Caco-2 (cell line): ENCODE measurements around the gene UBL7. TPM values are rescaled to one million over a fixed set of nuclear protein-coding genes. Genes with fewer than 3 reads are reported as not detected.

Source experiments
- BruUV-seq: library from RNA; stranded (reverse); fragments of 400-500 nt; replicated peaks from 2 replicates; lab custom pipeline; 2021; lab: Mats Ljungman, UMichigan
- CTCF ChIA-PET: fragments of 300-600 bp; sonication (Branson Sonifier 250); formaldehyde crosslinking; loops from one replicate; lab custom pipeline; 2022; ENCODE audit warnings: antibody characterized with exemption; lab: Charles Lee
- POLR2A ChIA-PET: fragments of 300-600 bp; sonication (Branson Sonifier 250); formaldehyde crosslinking; loops from one replicate; lab custom pipeline; 2022; ENCODE audit warnings: antibody characterized with exemption; lab: Charles Lee
- DNase-seq, 2 experiments: peaks; one replicate each; pipeline versions ENCODE4 v3.0.0 to v3.0.0-alpha.2; 2020 to 2022
- H3K27me3 ChIP-seq: replicated peaks from 2 replicates; pipeline ENCODE4 v1.6.0; 2011; ENCODE audit warnings: low read length; ENCODE audit not compliant: control insufficient read depth, insufficient read depth
- H3K36me3 ChIP-seq: 2 replicates; pipeline ENCODE4 v1.5.1; 2011; ENCODE audit warnings: low read length; ENCODE audit not compliant: control insufficient read depth, insufficient read depth
- H3K4me1 ChIP-seq: fragments of 250-450 bp; sonication (Bioruptor Pico); 2 replicates; pipeline ENCODE4 v1.5.1; 2020; ENCODE audit warnings: mild to moderate bottlenecking
- H3K4me3 ChIP-seq: 2 replicates; pipeline ENCODE4 v1.5.1; 2011; ENCODE audit warnings: low read depth, mild to moderate bottlenecking, control low read depth, low read length
- H3K9me3 ChIP-seq: fragments of 250-450 bp; sonication (Bioruptor Pico); 2 replicates; pipeline ENCODE4 v1.5.1; 2020; ENCODE audit warnings: mild to moderate bottlenecking, moderate library complexity
- H3K27ac Mint-ChIP-seq: one replicate; pipeline ENCODE4 v1.8.0; 2022; ENCODE audit warnings: mixed read lengths; ENCODE audit not compliant: unreplicated experiment
- H3K27me3 Mint-ChIP-seq: one replicate; pipeline ENCODE4 v1.8.0; 2022; ENCODE audit warnings: mixed read lengths; ENCODE audit not compliant: insufficient read depth, unreplicated experiment
- H3K36me3 Mint-ChIP-seq: one replicate; pipeline ENCODE4 v1.8.0; 2022; ENCODE audit warnings: mild to moderate bottlenecking, mixed read lengths; ENCODE audit not compliant: insufficient read depth, unreplicated experiment
- H3K4me1 Mint-ChIP-seq: one replicate; pipeline ENCODE4 v1.8.0; 2022; ENCODE audit warnings: low read depth, mixed read lengths; ENCODE audit not compliant: unreplicated experiment
- H3K4me3 Mint-ChIP-seq: one replicate; pipeline ENCODE4 v1.8.0; 2022; ENCODE audit warnings: mild to moderate bottlenecking, moderate library complexity, mixed read lengths; ENCODE audit not compliant: unreplicated experiment
- H3K9me3 Mint-ChIP-seq: one replicate; pipeline ENCODE4 v1.8.0; 2022; ENCODE audit warnings: mixed read lengths; ENCODE audit not compliant: unreplicated experiment
- intact Hi-C: fragments of 100-400 bp; cut with micrococcal nuclease; formaldehyde crosslinking; loops from one replicate; pipeline ENCODE4 v1.10.0; 2022; ENCODE audit not compliant: unreplicated experiment
- total RNA-seq: library from RNA; stranded (reverse); gene quantifications from 2 replicates; pipeline ENCODE4 v1.2.3, GENCODE V29; 2022
- TF ChIP-seq, protein P1 (sequence below), 2 experiments: fragments of 200-600 bp in 1 of 2; IDR thresholded peaks; 1 replicate in 1 of 2; 2 replicates in 1 of 2; pipeline versions ENCODE4 v1.5.1 to v1.8.0; 2011 to 2022; ENCODE audit warnings: antibody characterized with exemption in 1 of 2, control low read depth in 1 of 2, inconsistent platforms in 1 of 2, low read depth in 1 of 2, low read length in 1 of 2, mild to moderate bottlenecking in 1 of 2, moderate library complexity in 1 of 2; ENCODE audit not compliant: insufficient read depth in 1 of 2, severe bottlenecking in 1 of 2, unreplicated experiment in 1 of 2

The UBL7 gene
- total RNA-seq, 1 experiment from 2014 or later, result 34.4 TPM

DNA sequence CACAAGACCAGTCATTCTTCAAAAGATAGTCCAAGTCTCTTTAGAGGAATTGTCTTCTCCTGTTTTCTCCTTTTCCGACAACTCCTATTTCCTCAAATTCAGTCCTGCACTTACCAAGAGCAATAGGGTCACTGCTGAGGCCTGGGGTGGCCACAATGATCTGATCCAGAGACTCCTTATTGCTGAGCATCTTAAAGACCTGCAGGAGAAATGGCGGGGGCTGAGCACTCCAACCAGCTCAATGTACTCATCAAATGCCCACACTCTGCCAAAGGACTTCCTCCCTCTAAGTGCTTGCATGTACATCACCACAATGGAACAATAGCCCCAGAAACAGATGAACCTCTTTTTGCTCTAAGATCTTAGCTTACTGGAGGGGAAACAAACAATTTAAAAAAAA is 9.6 kb downstream of the UBL7 start:
- Mint-ChIP-seq H3K4me1 (peaks cover 9% of the 10 kb centered on the region), H3K36me3 (peaks cover 30% of the 10 kb centered on the region), H3K9me3 (no peaks in the 10 kb centered on the region), H3K27me3 (no peaks in the 10 kb centered on the region), H3K4me3 (no peak overlapping the region), H3K27ac (no peak overlapping the region)
- CTCF ChIA-PET, result interaction anchor here (0.7 kb wide), 1 partner anchor 8 kb away, joined by 5 read pairs; no protein-coding TSS in a partner anchor
- Histone ChIP-seq H3K9me3 (no peaks in the 10 kb centered on the region), H3K4me3 (no peak overlapping the region), H3K27me3 (no peaks in the 10 kb centered on the region), H3K36me3 (no peaks in the 10 kb centered on the region), H3K4me1 (peaks cover 14% of the 10 kb centered on the region)
- no TSS peak for BruUV-seq
- POLR2A ChIA-PET, result interaction anchor here (1.5 kb wide), 1 partner anchor 10 kb away, joined by 4 read pairs; the partner anchor contains the start of gene UBL7
- TF ChIP-seq, protein P1, sequence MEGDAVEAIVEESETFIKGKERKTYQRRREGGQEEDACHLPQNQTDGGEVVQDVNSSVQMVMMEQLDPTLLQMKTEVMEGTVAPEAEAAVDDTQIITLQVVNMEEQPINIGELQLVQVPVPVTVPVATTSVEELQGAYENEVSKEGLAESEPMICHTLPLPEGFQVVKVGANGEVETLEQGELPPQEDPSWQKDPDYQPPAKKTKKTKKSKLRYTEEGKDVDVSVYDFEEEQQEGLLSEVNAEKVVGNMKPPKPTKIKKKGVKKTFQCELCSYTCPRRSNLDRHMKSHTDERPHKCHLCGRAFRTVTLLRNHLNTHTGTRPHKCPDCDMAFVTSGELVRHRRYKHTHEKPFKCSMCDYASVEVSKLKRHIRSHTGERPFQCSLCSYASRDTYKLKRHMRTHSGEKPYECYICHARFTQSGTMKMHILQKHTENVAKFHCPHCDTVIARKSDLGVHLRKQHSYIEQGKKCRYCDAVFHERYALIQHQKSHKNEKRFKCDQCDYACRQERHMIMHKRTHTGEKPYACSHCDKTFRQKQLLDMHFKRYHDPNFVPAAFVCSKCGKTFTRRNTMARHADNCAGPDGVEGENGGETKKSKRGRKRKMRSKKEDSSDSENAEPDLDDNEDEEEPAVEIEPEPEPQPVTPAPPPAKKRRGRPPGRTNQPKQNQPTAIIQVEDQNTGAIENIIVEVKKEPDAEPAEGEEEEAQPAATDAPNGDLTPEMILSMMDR (IDR thresholded peaks at IDR 0.05; ENCODE audit: insufficient read depth in 1 of 2, low read depth in 1 of 2, low read length in 1 of 2, severe bottlenecking in 1 of 2, unreplicated experiment in 1 of 2), result no peak
- intact Hi-C loops, result no loop called here
- no peak for DNase-seq

DNA sequence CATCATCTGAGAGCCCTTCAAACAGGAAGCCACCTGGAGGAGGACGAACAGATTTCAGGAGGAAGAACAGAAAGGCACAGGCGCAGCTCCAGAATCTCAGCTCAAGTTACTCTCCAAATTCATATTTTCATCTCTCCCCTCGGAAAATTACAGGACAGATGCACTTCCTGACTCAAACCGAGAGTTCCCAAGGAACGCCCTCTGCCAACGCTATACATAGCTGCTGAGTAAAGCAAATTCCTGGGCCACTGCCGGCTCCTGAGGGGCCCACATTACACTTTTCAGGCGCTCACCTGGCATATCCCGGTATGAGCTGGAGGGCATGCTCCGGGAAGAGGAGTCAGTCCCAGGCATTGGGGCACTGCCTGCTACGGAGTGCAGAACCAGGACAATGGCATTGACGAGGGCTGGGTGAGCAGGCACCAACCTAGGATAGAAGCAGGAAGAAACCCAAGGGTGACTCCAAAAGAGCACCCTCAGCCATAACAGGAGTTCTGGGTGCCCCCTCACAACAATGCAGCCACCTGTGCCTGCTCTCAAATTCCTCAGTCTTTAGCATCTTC is 11.2 kb downstream of the UBL7 start:
- POLR2A ChIA-PET, result no interaction called here
- Mint-ChIP-seq H3K4me1 (peaks cover 24% of the 10 kb centered on the region), H3K27me3 (no peaks in the 10 kb centered on the region), H3K27ac (peak overlapping the region; percentile 25), H3K36me3 (peaks cover 17% of the 10 kb centered on the region), H3K4me3 (no peak overlapping the region), H3K9me3 (no peaks in the 10 kb centered on the region)
- no peaks in the 10 kb centered on the region for H3K36me3 ChIP-seq
- no peak for DNase-seq
- TF ChIP-seq, protein P1 (IDR thresholded peaks at IDR 0.05; ENCODE audit: insufficient read depth in 1 of 2, low read depth in 1 of 2, low read length in 1 of 2, severe bottlenecking in 1 of 2, unreplicated experiment in 1 of 2), result no peak
- no peaks in the 10 kb centered on the region for H3K9me3 ChIP-seq
- H3K4me3 ChIP-seq, result no peak overlapping the region
- no TSS peak for BruUV-seq
- intact Hi-C loops, result no loop called here
- H3K4me1 ChIP-seq, result peaks cover 30% of the 10 kb centered on the region
- CTCF ChIA-PET, result interaction anchor here (0.6 kb wide), 1 partner anchor 12 kb away, joined by 3 read pairs; the partner anchor contains the start of gene UBL7
- H3K27me3 ChIP-seq, result no peaks in the 10 kb centered on the region

DNA sequence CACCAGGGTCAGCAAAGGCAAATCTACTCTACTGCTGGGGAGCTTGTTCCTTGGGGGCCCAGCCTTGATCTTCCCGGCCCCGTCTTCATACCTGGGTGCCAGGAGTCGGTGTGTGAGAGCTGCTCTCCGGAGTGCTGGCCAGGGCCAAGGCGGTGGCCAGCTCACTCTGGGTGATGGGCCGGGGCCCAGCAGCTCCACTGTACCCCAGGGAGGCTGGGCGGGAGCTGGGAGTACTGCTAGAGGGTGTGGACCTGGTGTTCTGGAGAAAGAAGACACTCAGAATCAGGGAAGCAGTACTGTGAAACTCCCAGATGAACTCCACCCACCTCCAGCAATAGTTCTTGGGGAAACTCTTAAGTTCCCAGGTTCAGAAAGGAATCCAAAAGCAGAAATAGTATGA is 11.9 kb downstream of the UBL7 start:
- ChIA-PET POLR2A (no interaction called here), CTCF (interaction anchor here (0.8 kb wide), 1 partner anchor 11 kb away, joined by 3 read pairs; no protein-coding TSS in a partner anchor)
- H3K4me1 Mint-ChIP-seq, result peaks cover 31% of the 10 kb centered on the region
- no peaks in the 10 kb centered on the region for H3K9me3 ChIP-seq
- H3K9me3 Mint-ChIP-seq, result no peaks in the 10 kb centered on the region
- H3K27me3 ChIP-seq, result no peaks in the 10 kb centered on the region
- TF ChIP-seq, protein P1 (IDR thresholded peaks at IDR 0.05; ENCODE audit: insufficient read depth in 1 of 2, low read depth in 1 of 2, low read length in 1 of 2, severe bottlenecking in 1 of 2, unreplicated experiment in 1 of 2), result no peak
- H3K4me3 Mint-ChIP-seq, result no peak overlapping the region
- H3K36me3 ChIP-seq, result no peaks in the 10 kb centered on the region
- H3K4me3 ChIP-seq, result no peak overlapping the region
- H3K27me3 Mint-ChIP-seq, result no peaks in the 10 kb centered on the region
- peaks cover 13% of the 10 kb centered on the region for H3K36me3 Mint-ChIP-seq
- peak overlapping the region; percentile 25 for H3K27ac Mint-ChIP-seq
- no TSS peak for BruUV-seq
- intact Hi-C loops, result no loop called here
- H3K4me1 ChIP-seq, result peaks cover 37% of the 10 kb centered on the region
- no peak for DNase-seq
